ENCODE results near the gene CADM4.
A peak's percentile ranks its signal among the peaks of the same experiment; 100 is the strongest.

Gene CADM4

DNA sequence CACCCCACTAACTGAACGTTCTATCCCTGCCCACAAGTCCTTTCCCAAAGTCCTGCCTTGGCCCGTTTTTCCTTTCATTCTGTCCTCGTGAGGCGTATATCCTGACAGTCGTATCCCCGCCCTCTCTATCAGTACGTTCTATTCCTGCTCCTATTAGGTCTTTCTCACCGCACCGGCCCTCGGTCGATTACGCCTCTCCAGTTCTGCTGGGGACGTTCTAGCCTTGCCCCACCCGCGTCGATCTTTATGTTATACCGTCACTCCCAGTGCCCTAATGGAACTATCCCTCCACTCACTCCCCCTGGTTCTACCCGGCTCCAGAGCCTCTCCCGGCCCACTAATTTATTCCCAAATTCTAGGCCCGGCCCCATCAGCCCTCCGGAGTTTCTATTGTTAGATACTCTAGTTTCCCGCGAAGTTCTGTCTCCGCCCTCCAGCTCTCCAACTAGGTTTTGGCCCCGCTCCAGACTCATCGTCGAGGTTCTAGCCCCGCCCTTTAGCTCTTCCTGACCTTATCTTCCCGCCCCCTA is 28.3 kb upstream of the CADM4 start:
- Histone ChIP-seq H3K79me1 (ENCODE audit: low read length) (peaks cover 4% of the 10 kb centered on the region), H2BK12ac (ENCODE audit: low read length) (no peak overlapping the region), H3K23ac (ENCODE audit: low read length) (no peak overlapping the region), H2BK5ac (ENCODE audit: low read depth, low read length, poor library complexity) (no peak overlapping the region), H4K8ac (ENCODE audit: low read depth, low read length) (peak overlapping the region; percentile 15), H3K9me3 (ENCODE audit: insufficient read depth, low read depth, low read length) (peaks cover 6% of the 10 kb centered on the region), H3K4me3 (ENCODE audit: low read depth, low read length) (peak overlapping the region; percentile 54), H4K12ac (ENCODE audit: low read depth, low read length) (no peak overlapping the region), H4K91ac (ENCODE audit: low read depth, low read length) (peak overlapping the region; percentile 0), H3K9ac (ENCODE audit: low read length) (no peak overlapping the region), H2AK5ac (ENCODE audit: low read length) (no peak overlapping the region), H3K36me3 (ENCODE audit: control insufficient read depth in 1 of 2, insufficient read depth in 2 of 2, low read length in 2 of 2) (peaks cover 0 to 3% of the 10 kb centered on the region in 2 experiments), H3K4me1 (ENCODE audit: control insufficient read depth in 1 of 2, insufficient read depth in 2 of 2, low read length in 2 of 2) (peaks cover 6 to 7% of the 10 kb centered on the region in 2 experiments), H3K79me2 (ENCODE audit: control insufficient read depth, insufficient read depth, low read length, poor library complexity) (no peaks in the 10 kb centered on the region), H2BK120ac (ENCODE audit: insufficient read depth, low read length, poor library complexity) (no peak overlapping the region), H3K27ac (ENCODE audit: low read depth, low read length) (no peak overlapping the region), H3K4ac (ENCODE audit: low read depth, low read length) (no peak overlapping the region), H2AFZ (ENCODE audit: insufficient read depth, low read length, poor library complexity) (peak overlapping the region; percentile 67), H3K18ac (ENCODE audit: low read length) (no peak overlapping the region), H3K4me2 (ENCODE audit: low read length) (peak overlapping the region; percentile 74), H3K27me3 (ENCODE audit: insufficient read depth, low read length) (peaks cover 4% of the 10 kb centered on the region), H3K14ac (ENCODE audit: low read length) (no peak overlapping the region)
- no peak for DNase-seq
- no CpG with 5 or more reads among the region's 29 CpGs for WGBS (ENCODE audit: extremely low coverage, insufficient coverage, insufficient read length)

DNA sequence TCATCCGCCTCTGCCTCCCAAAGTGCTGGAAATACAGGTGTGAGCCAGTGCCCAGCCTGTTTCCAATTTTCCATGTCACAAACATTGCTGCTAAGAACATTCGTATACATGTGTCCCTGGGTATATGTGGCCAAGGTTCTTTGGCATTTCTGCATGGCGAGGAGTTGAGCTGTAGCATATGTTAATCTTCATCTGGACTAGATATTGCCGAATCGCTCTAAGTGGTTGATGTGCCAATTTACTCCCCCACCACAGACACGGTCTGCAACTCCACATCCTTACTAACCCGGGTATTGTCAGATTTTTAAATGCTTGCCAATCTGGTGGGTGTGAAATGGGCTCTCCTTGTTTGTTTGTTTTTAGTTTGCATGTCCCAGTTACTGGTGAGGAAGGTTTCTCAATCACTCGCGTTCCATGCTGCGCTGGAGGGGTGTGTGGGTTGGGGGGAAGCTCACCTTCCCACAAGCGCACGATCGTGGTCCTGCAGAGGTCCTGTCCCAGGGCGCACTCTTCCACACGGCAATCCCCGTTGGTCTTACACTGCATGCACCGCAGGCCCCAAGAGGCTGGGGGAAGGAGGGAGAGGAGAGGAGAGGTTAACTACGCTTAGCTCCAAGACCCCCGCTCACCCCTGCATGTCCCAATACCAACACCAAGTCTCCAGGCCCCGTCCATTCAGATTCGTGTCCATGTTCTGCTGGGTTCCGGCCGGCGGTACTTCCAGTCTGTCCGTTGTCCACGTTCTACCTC is 27.7 kb upstream of the CADM4 start:
- Histone ChIP-seq H3K79me1 (ENCODE audit: low read length) (peaks cover 4% of the 10 kb centered on the region), H3K27me3 (ENCODE audit: insufficient read depth, low read length) (peaks cover 4% of the 10 kb centered on the region), H2BK12ac (ENCODE audit: low read length) (no peak overlapping the region), H3K4ac (ENCODE audit: low read depth, low read length) (no peak overlapping the region), H4K8ac (ENCODE audit: low read depth, low read length) (no peak overlapping the region), H3K4me3 (ENCODE audit: low read depth, low read length) (no peak overlapping the region), H2AK5ac (ENCODE audit: low read length) (no peak overlapping the region), H3K4me1 (ENCODE audit: control insufficient read depth in 1 of 2, insufficient read depth in 2 of 2, low read length in 2 of 2) (peaks cover 6 to 7% of the 10 kb centered on the region in 2 experiments), H2AFZ (ENCODE audit: insufficient read depth, low read length, poor library complexity) (no peak overlapping the region), H3K18ac (ENCODE audit: low read length) (no peak overlapping the region), H3K27ac (ENCODE audit: low read depth, low read length) (no peak overlapping the region), H3K9ac (ENCODE audit: low read length) (no peak overlapping the region), H3K23ac (ENCODE audit: low read length) (no peak overlapping the region), H3K36me3 (ENCODE audit: control insufficient read depth in 1 of 2, insufficient read depth in 2 of 2, low read length in 2 of 2) (peaks cover 0 to 3% of the 10 kb centered on the region in 2 experiments), H4K91ac (ENCODE audit: low read depth, low read length) (peak overlapping the region; percentile 0), H3K79me2 (ENCODE audit: control insufficient read depth, insufficient read depth, low read length, poor library complexity) (no peaks in the 10 kb centered on the region), H3K9me3 (ENCODE audit: insufficient read depth, low read depth, low read length) (peaks cover 6% of the 10 kb centered on the region), H4K12ac (ENCODE audit: low read depth, low read length) (no peak overlapping the region), H3K4me2 (ENCODE audit: low read length) (peak overlapping the region; percentile 74), H3K14ac (ENCODE audit: low read length) (no peak overlapping the region), H2BK120ac (ENCODE audit: insufficient read depth, low read length, poor library complexity) (no peak overlapping the region), H2BK5ac (ENCODE audit: low read depth, low read length, poor library complexity) (no peak overlapping the region)
- DNase-seq = no peak
- no CpG with 5 or more reads among the region's 26 CpGs for WGBS (ENCODE audit: extremely low coverage, insufficient coverage, insufficient read length)

DNA sequence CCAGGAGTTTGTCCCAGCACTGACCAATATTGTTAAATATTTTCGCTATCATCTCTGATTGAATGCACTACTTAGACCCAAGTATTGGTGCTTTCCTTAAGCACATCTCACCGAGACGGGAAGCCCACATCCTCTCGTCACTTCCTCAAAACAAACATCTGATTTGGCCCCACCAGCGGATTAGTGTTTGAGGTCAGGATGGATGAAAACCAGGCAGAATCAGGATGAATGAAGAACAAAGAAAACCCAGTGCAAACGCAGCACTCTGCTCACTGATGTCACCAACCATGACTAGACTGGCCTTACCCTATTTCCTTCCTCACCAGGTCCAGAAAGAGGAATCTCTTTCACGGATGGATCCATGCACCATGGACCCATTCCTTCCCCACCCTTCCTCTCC is 24.4 kb upstream of the CADM4 start:
- no peak overlapping the region for H3K14ac ChIP-seq (ENCODE audit: low read length)
- H2BK120ac ChIP-seq (ENCODE audit: insufficient read depth, low read length, poor library complexity) = no peak overlapping the region
- H3K18ac ChIP-seq (ENCODE audit: low read length) = no peak overlapping the region
- DNase-seq = peak in 1 of 2 donors; percentile 18
- H3K27me3 ChIP-seq (ENCODE audit: insufficient read depth, low read length) = no peaks in the 10 kb centered on the region
- no peak overlapping the region for H4K8ac ChIP-seq (ENCODE audit: low read depth, low read length)
- H3K36me3 ChIP-seq (ENCODE audit: control insufficient read depth in 1 of 2, insufficient read depth in 2 of 2, low read length in 2 of 2) = peaks cover 0 to 3% of the 10 kb centered on the region in 2 experiments
- no peak overlapping the region for H2BK5ac ChIP-seq (ENCODE audit: low read depth, low read length, poor library complexity)
- H3K27ac ChIP-seq (ENCODE audit: low read depth, low read length) = no peak overlapping the region
- no peak overlapping the region for H2AFZ ChIP-seq (ENCODE audit: insufficient read depth, low read length, poor library complexity)
- no peaks in the 10 kb centered on the region for H3K79me2 ChIP-seq (ENCODE audit: control insufficient read depth, insufficient read depth, low read length, poor library complexity)
- no peak overlapping the region for H3K4me2 ChIP-seq (ENCODE audit: low read length)
- H3K4me3 ChIP-seq (ENCODE audit: low read depth, low read length) = no peak overlapping the region
- WGBS (ENCODE audit: extremely low coverage, insufficient coverage, insufficient read length) = no CpG with 5 or more reads among the region's 7 CpGs
- no peak overlapping the region for H2AK5ac ChIP-seq (ENCODE audit: low read length)
- peaks cover 1% of the 10 kb centered on the region for H3K79me1 ChIP-seq (ENCODE audit: low read length)
- no peak overlapping the region for H3K4ac ChIP-seq (ENCODE audit: low read depth, low read length)
- H2BK12ac ChIP-seq (ENCODE audit: low read length) = no peak overlapping the region
- no peak overlapping the region for H3K23ac ChIP-seq (ENCODE audit: low read length)
- no peak overlapping the region for H4K12ac ChIP-seq (ENCODE audit: low read depth, low read length)
- H3K9ac ChIP-seq (ENCODE audit: low read length) = no peak overlapping the region
- H3K9me3 ChIP-seq (ENCODE audit: insufficient read depth, low read depth, low read length) = peaks cover 6% of the 10 kb centered on the region
- no peak overlapping the region for H4K91ac ChIP-seq (ENCODE audit: low read depth, low read length)
- H3K4me1 ChIP-seq (ENCODE audit: control insufficient read depth in 1 of 2, insufficient read depth in 2 of 2, low read length in 2 of 2) = peaks cover under 1% of the 10 kb centered on the region in 2 experiments

DNA sequence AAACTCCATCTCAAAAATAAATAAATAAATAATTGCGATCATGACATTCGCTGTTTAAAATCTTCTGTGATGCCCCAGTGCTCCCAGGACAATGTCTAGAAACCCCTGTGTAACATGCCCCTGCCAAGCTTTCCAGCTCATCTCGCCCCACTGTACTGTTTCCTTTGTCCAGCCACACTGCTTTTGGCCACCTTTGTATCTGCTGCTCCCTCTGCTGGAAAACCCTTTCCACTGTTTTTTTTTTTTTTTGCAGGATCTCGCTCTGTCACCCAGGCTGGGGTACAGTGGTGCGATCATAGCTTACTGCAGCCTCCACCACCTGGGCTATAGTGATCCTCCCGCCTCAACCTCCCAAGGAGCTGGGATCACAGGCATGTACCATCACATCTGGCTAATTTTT is 22.8 kb upstream of the CADM4 start:
- no CpG with 5 or more reads among the region's 6 CpGs for WGBS (ENCODE audit: extremely low coverage, insufficient coverage, insufficient read length)
- Histone ChIP-seq H2BK12ac (ENCODE audit: low read length) (no peak overlapping the region), H3K27ac (ENCODE audit: low read depth, low read length) (no peak overlapping the region)

More for the DNA sequence above, 22.8 kb upstream of the CADM4 start:
- no peak overlapping the region for H3K14ac ChIP-seq (ENCODE audit: low read length)
- H4K12ac ChIP-seq (ENCODE audit: low read depth, low read length) = no peak overlapping the region
- H2BK5ac ChIP-seq (ENCODE audit: low read depth, low read length, poor library complexity) = no peak overlapping the region
- DNase-seq = peak in 1 of 2 donors; percentile 42
- H3K4ac ChIP-seq (ENCODE audit: low read depth, low read length) = no peak overlapping the region
- no peak overlapping the region for H2AK5ac ChIP-seq (ENCODE audit: low read length)
- H2AFZ ChIP-seq (ENCODE audit: insufficient read depth, low read length, poor library complexity) = no peak overlapping the region
- H3K4me1 ChIP-seq (ENCODE audit: control insufficient read depth in 1 of 2, insufficient read depth in 2 of 2, low read length in 2 of 2) = no peaks in the 10 kb centered on the region
- no peak overlapping the region for H2BK120ac ChIP-seq (ENCODE audit: insufficient read depth, low read length, poor library complexity)
- H3K23ac ChIP-seq (ENCODE audit: low read length) = no peak overlapping the region
- peaks cover 3% of the 10 kb centered on the region for H3K9me3 ChIP-seq (ENCODE audit: insufficient read depth, low read depth, low read length)
- H3K79me1 ChIP-seq (ENCODE audit: low read length) = no peaks in the 10 kb centered on the region
- H3K36me3 ChIP-seq (ENCODE audit: control insufficient read depth in 1 of 2, insufficient read depth in 2 of 2, low read length in 2 of 2) = peaks cover 0 to 5% of the 10 kb centered on the region in 2 experiments
- H4K8ac ChIP-seq (ENCODE audit: low read depth, low read length) = no peak overlapping the region
- H3K79me2 ChIP-seq (ENCODE audit: control insufficient read depth, insufficient read depth, low read length, poor library complexity) = no peaks in the 10 kb centered on the region
- no peaks in the 10 kb centered on the region for H3K27me3 ChIP-seq (ENCODE audit: insufficient read depth, low read length)
- no peak overlapping the region for H3K18ac ChIP-seq (ENCODE audit: low read length)
- H3K9ac ChIP-seq (ENCODE audit: low read length) = no peak overlapping the region
- no peak overlapping the region for H3K4me3 ChIP-seq (ENCODE audit: low read depth, low read length)
- no peak overlapping the region for H4K91ac ChIP-seq (ENCODE audit: low read depth, low read length)
- H3K4me2 ChIP-seq (ENCODE audit: low read length) = no peak overlapping the region

All from trophoblast cell (in vitro differentiated cells and primary cell).